Pancreas (tissue), 10 donors: ENCODE results near the gene SETBP1. TPM values are rescaled to one million over a fixed set of nuclear protein-coding genes. Genes with fewer than 3 reads are reported as not detected.
A peak's percentile ranks its signal among the peaks of the same experiment; 100 is the strongest.

ENCODE experiments used
- ATAC-seq, 4 donors: fragments of 200-7000 bp; cut with Tn5 transposase; one replicate each; pipeline versions ENCODE4 v1.8.0 to v1.9.1; 2020; ENCODE audit warnings: mild to moderate bottlenecking in 4 of 4, moderate library complexity in 4 of 4
- DNase-seq, 6 donors: peaks; one replicate each; pipeline ENCODE4 v3.0.0-alpha.2; 2020
- FAIRE-seq: peaks from 2 replicates; lab custom pipeline; 2012; peaks lifted over from hg19 to GRCh38; lab: Jason Lieb, UNC
- H3K27ac ChIP-seq, 4 donors: fragments of 200-600 bp; sonication (generic); 1 replicate in 3 of 4; 2 replicates in 1 of 4; pipeline versions ENCODE4 v1.5.0 to v1.8.0; 2020
- H3K27me3 ChIP-seq, 4 donors: fragments of 200-600 bp; one replicate each; pipeline ENCODE4 v1.8.0; 2021
- H3K36me3 ChIP-seq, 3 donors: fragments of 200-600 bp; sonication (generic) in 1 of 3; one replicate each; pipeline versions ENCODE4 v1.5.0 to v1.8.0; 2020 to 2021
- H3K4me1 ChIP-seq, 3 donors: fragments of 200-600 bp; one replicate each; pipeline ENCODE4 v1.8.0; 2021
- H3K4me3 ChIP-seq, 4 donors: fragments of 200-600 bp; sonication (generic) in 2 of 4; one replicate each; pipeline versions ENCODE4 v1.5.0 to v1.8.0; 2020 to 2021
- H3K9me3 ChIP-seq, 4 donors: fragments of 200-600 bp; one replicate each; pipeline ENCODE4 v1.8.0; 2021
- CTCF ChIP-seq, 4 donors: fragments of 200-600 bp; sonication (generic) in 3 of 4; IDR thresholded peaks; one replicate each; pipeline versions ENCODE4 v1.5.0 to v1.8.0; 2021; ENCODE audit warnings: antibody characterized with exemption in 4 of 4
- WGBS, 2 donors: extraction: QIAGEN DNeasy Blood & Tissue Kit; methylation state at CpG; one replicate each; pipeline ENCODE4 v1.1.7; 2013; 5-methylcytosine and 5-hydroxymethylcytosine counted together
- intact Hi-C, 3 donors: fragments of 100-400 bp; cut with DNase I; formaldehyde crosslinking; loops; one replicate each; pipeline versions ENCODE4 v1.11.1 to v1.14.2; 2022
- polyA plus RNA-seq, 2 donors: library from polyadenylated mRNA; stranded (reverse); fragments of 200-250 nt; gene quantifications; one replicate each; pipeline ENCODE4 v1.2.3, GENCODE V29; 2013
- total RNA-seq, 6 donors: library from RNA; stranded (reverse); fragmentation: NEBNext Ultra II Directional in 4 of 6; extraction: Animal tissue kit (Norgen Biotek cat#: 25700) in 4 of 6; gene quantifications; one replicate each; pipeline versions ENCODE4 v1.2.1 to v1.2.4, GENCODE V29; 2021 to 2023
- donor health status: healthy with polysubstance abuse.
- donor health status: DM: no; HTN: no; CAD: no; lungs with moderate emphysema.
- donor health status: DM: no; HTN: no; CAD: no.
- donor health status: control.
- donor health status: control.
- donor health status: Bipolar disorder and iron deficiency.
- donor health status: DM: yes; HTN: yes; CAD: no.
- donor health status: DM: no; HTN: no; CAD: no.
- donor health status: DM: no; HTN: no; CAD: no.
- donor health status: DM: yes; HTN: yes; CAD: no.

Gene SETBP1
- total and polyA plus RNA-seq, 8 donors = 3.9 to 24.0 (median 18.1) TPM

GRCh38 chr18:45004546-45005080 is 323.9 kb downstream of the SETBP1 start:
- Histone ChIP-seq H3K4me1 (peaks cover 0 to under 1% (median 0%) of the 10 kb centered on the region in 3 donors), H3K4me3 (no peak overlapping the region), H3K9me3 (no peaks in the 10 kb centered on the region), H3K36me3 (peaks cover 0 to 6% (median 0%) of the 10 kb centered on the region in 3 donors), H3K27me3 (no peaks in the 10 kb centered on the region), H3K27ac (no peak overlapping the region)
- 84 to 91% methylated on average over 3 of the region's 3 CpGs for whole genome bisulfite sequencing, 2 donors
- intact Hi-C loops = no loop called here
- ATAC-seq = no peak
- no peak for TF ChIP-seq CTCF (IDR thresholded peaks at IDR 0.05)
- FAIRE-seq = no peak
- DNase-seq = no peak

- FAIRE-seq (no peak), DNase-seq (no peak), ATAC-seq (no peak)
- 83 to 85% methylated on average over 2 of the region's 2 CpGs for WGBS, 2 donors
- H3K4me3 ChIP-seq = no peak overlapping the region
- intact Hi-C loops = no loop called here
- no peak for TF ChIP-seq CTCF (IDR thresholded peaks at IDR 0.05)
- no peaks in the 10 kb centered on the region for H3K27me3 ChIP-seq
- H3K27ac ChIP-seq = no peak overlapping the region
- peaks cover 0 to 6% (median 0%) of the 10 kb centered on the region in 3 donors for H3K36me3 ChIP-seq
- no peaks in the 10 kb centered on the region for H3K9me3 ChIP-seq
- peaks cover 0 to 10% (median 5%) of the 10 kb centered on the region in 3 donors for H3K4me1 ChIP-seq
These were observed 326.2 kb downstream of the SETBP1 start for GRCh38 chr18:45006934-45007333.

DNA sequence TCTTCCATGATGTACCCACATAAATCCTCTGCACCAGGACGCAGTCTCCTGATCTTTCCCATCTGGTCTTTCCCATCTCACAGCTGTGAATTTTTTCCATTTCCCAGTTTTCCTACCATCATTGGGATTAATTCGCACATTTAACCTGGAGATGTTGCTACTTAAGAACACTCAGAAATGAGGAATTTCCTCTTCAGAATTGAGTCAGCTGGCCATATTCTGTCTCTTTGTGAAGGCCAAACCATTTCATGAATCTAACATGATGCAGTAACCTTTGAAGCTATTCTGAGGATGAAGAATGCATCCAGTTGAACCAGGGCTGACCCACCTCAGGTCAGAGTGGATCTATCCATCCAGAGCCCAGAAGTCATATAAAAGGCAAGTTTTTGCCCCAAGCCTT is 326.8 kb downstream of the SETBP1 start:
- WGBS, 2 donors = 91 to 95% methylated on average over 2 of the region's 2 CpGs

GRCh38 chr18:45008694-45009413 is 328.2 kb downstream of the SETBP1 start:
- Histone ChIP-seq H3K9me3 (no peaks in the 10 kb centered on the region), H3K36me3 (peaks cover 0 to 6% (median 0%) of the 10 kb centered on the region in 3 donors), H3K4me3 (no peak overlapping the region), H3K4me1 (peaks cover 0 to 10% (median 5%) of the 10 kb centered on the region in 3 donors), H3K27ac (no peak overlapping the region), H3K27me3 (no peaks in the 10 kb centered on the region)
- ATAC-seq (no peak), FAIRE-seq (no peak), DNase-seq (no peak)
- WGBS, 2 donors = 90 to 95% methylated on average over 13 of the region's 13 CpGs
- no peak for TF ChIP-seq CTCF (IDR thresholded peaks at IDR 0.05)
- intact Hi-C loops = no loop called here

More for the DNA sequence above, 326.8 kb downstream of the SETBP1 start:
- H3K4me3 ChIP-seq = no peak overlapping the region
- intact Hi-C loops = no loop called here
- H3K9me3 ChIP-seq = no peaks in the 10 kb centered on the region
- DNase-seq (no peak), FAIRE-seq (no peak), ATAC-seq (no peak)
- H3K36me3 ChIP-seq = peaks cover 0 to 6% (median 0%) of the 10 kb centered on the region in 3 donors
- H3K27me3 ChIP-seq = no peaks in the 10 kb centered on the region
- TF ChIP-seq CTCF (IDR thresholded peaks at IDR 0.05) = no peak
- H3K27ac ChIP-seq = no peak overlapping the region
- peaks cover 0 to 10% (median 5%) of the 10 kb centered on the region in 3 donors for H3K4me1 ChIP-seq

DNA sequence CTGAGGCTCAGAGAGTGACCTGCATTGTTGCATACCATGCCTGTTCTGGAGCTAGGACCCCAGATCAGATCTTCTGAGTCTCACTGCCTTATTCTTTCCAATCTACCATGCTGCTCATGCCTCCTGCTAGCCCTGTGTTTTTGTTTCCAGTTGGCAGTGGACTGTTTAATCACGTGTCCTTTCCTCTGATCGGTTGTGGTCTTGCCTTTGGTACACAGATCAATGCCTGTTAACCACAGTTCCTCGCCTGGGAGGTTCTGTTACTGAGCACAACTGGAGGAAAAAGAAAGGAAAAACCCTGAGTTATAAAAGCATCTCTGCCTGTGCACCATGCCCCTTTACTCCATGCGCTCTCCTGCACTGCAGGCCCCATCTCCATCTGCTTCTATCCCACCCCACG is 329.1 kb downstream of the SETBP1 start:
- WGBS, 2 donors = 33 to 35% methylated on average over 5 of the region's 5 CpGs
- no peaks in the 10 kb centered on the region for H3K27me3 ChIP-seq
- no peak overlapping the region for H3K4me3 ChIP-seq
- peaks cover 0 to 5% (median 0%) of the 10 kb centered on the region in 3 donors for H3K36me3 ChIP-seq
- intact Hi-C loops = no loop called here
- no peaks in the 10 kb centered on the region for H3K9me3 ChIP-seq
- TF ChIP-seq CTCF (IDR thresholded peaks at IDR 0.05) = no peak
- peaks cover 0 to 10% (median 5%) of the 10 kb centered on the region in 3 donors for H3K4me1 ChIP-seq
- no peak overlapping the region for H3K27ac ChIP-seq
- DNase-seq (peak in 1 of 6 donors; percentile 30), FAIRE-seq (no peak), ATAC-seq (peak; percentile 66 to 87 (median 78))
